Activated CD4-positive, alpha-beta T cell treated with anti-CD3 and anti-CD28 coated beads, Interleukin-2, amount 50 U/mL, for 48 hours (primary cell): ENCODE results near the gene TEX50.
"Not testable (repeated sequence)": the region's sequence is repeated elsewhere in the genome, so short reads cannot be mapped to it uniquely, and the experiment has no call there.

ENCODE experiments used
- DNase-seq, 2 experiments: peaks; one replicate each; pipeline ENCODE4 v3.0.0-alpha.2; 2020

Gene TEX50

DNA sequence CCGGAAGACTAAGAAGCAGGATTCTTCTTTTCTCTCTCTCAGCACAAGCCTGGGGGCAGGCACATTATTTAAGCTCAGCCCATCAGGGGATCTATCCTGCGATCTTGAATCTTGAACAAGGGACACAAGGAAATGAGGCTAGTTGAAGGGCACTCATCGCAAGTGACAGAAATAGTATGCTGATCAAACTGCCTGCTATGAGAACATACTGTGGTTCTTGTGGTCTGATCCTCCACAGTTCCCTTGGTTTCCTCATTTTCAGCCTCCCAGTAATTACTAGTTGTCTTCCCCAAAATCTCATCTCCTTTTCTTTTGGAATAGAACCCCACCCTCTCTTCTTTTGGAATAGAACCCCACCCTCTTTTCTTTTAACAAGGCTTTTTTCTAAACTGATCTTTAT is 28.0 kb downstream of the TEX50 start:
- no peak for DNase-seq

DNA sequence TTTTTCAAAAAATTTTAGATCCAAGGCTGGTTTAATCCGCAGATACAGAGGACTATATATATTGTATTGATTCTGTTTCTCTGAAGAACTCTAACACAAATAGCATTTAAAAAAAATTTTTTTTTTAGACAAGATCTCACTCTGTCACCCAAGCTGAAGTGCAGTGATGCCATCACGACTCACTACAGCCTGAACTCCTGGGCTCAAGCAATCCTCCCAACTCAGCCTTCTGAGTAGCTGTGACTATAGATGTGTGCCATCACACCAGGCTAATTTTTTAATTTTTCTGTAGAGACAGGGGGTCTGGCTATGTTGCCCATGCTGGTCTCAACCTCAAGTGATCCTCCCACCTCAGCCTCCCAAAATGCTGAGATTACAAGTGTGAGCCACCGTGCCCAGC is 31.5 kb downstream of the TEX50 start:
- DNase-seq: no peak

DNA sequence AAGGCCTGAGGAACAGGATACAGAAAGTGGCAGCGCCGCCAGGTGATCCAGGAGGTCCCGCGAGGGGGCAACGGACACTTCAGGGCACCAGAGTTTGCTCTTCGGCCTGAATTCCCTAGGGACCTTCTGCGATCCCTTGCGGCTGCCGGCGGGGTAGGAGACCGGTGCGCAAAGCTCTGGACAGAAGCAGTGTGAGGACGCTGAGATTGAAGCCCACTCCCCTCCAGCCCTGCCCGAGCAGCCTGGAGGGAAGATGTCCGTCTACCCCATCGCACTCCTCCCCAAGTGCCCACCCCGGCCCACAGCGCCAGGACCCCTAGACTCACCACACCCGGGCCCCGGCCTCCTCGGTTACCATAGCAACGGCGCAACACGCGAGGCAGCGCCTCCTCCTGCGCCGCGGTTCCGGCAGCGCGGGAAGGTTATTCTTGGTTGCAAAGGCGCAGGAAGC is 34.4 kb downstream of the TEX50 start, which contains the start of gene ANKRD45:
Gene ANKRD45 (minus strand): TSS at position 361 of the 451 bp plus-strand sequence. CDS start 10,433 bp downstream, outside the sequence.
- peak; percentile 4 to 7 for DNase-seq

DNA sequence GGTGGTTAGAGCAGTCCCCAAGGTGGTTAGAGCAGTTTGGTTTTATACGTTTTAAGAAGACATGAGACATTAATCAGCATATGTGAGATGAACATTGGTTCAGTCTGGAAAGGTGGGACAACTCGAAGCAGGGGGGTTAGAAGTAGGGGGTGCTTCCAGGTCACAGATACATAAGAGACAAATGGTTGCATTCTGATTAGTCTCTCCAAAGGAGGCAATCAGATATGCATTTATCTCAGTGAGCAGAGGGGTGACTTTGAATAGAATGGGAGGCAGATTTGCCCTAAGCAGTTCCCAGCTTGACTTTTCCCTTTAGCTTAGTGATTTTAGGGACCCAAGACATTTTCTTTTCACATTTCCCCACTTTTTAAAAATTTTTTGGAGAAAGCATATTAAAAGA is 39.4 kb downstream of the TEX50 start:
- not testable (repeated sequence) for DNase-seq

DNA sequence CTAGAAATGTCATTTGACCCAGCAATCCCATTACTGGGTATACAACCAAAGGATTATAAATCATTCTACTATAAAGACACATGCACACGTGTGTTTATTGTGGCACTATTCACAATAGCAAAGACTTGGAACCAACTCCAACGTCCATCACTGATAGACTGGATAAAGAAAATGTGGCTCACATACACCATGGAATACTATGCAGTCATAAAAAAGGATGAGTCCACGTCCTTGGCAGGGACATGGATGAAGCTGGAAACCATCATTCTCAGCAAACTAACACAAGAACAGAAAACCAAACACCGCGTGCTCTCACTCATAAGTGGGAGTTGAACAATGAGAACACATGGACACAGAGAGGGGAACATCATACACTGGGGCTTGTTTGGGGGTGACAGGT is 45.0 kb downstream of the TEX50 start:
- not testable (repeated sequence) for DNase-seq

DNA sequence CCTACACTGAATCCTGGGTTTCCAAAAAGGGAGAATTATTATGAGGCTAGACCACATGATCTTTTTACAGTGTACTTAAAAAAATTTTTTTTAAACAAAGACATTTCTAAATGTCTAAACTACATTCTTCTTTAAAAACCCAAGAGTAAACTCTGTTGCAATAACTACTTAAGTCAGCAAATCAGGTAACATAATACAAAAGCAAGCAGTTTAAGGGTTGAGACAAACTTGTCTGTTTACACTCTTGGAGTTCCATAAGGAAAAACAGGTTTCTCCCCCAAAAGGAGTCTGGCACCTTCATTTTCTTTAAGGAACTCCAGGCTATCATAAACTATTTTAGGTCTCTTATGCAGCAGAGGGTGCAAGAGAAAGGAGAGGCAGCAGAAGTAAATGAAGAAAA is 47.0 kb downstream of the TEX50 start:
- DNase-seq: no peak

DNA sequence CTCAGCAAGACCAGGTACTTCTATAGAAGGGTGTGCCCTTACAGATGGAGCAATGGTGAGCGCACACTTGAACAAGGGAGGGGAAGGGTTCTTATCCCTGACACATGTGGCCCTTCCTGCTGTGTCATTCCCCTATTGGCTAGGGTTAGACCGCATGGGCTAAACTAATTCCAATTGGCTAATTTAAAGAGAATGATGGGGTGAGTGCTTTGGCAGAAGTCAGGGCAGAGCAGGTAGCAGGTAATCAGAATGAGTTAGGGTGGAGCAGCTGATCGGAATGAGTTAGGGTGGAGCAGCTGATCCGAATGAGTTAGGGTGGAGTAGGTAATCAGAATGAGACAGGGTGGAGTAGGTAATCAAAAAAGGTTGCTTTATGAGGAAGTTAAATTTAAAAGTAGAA is 48.7 kb downstream of the TEX50 start:
- not testable (repeated sequence) for DNase-seq

DNA sequence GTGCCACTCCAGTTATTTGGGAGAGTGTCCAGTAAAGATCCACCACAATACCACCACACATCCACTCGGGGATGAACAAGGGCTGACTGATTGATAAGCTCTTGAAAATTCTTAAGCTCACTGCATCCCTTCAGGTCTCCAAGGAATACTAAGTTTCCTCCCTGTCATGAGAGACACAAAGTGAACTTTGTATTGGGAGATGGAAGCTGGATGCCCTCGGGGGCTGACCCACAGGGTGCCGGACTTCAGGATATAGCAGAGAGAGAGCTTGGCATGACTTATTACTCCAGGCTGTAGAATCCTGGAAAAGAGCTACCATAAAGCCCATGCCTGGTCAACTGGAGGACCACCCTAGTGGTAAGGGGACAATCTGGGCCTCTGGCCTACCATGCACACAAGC is 50.0 kb downstream of the TEX50 start:
- not testable (repeated sequence) for DNase-seq
